Measurements from ENCODE around the gene PKDREJ.

Gene PKDREJ

DNA sequence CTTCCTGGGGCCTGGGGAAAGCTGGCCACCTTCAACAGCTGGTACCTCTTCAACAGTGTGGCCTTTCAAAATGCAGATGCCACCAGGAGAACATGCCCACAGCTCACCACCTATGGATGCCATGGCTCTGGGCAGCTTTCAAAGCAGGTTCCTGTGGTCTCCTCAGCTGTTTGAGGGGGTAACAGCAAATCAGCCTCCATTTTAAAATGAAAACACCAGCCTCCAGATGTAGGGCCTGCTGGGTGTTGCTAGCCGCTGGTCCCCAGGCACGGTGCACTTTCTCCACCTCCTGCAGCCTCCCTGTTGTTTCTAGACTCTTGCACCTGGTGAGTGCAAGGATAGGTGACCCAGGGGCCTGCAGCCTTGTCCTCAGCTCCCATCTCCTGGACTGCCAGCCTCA, 23.1 kb downstream of the PKDREJ start:
- no peak for DNase-seq (ENCODE audit: low read depth in 2 of 3, low spot score in 1 of 3)

DNA sequence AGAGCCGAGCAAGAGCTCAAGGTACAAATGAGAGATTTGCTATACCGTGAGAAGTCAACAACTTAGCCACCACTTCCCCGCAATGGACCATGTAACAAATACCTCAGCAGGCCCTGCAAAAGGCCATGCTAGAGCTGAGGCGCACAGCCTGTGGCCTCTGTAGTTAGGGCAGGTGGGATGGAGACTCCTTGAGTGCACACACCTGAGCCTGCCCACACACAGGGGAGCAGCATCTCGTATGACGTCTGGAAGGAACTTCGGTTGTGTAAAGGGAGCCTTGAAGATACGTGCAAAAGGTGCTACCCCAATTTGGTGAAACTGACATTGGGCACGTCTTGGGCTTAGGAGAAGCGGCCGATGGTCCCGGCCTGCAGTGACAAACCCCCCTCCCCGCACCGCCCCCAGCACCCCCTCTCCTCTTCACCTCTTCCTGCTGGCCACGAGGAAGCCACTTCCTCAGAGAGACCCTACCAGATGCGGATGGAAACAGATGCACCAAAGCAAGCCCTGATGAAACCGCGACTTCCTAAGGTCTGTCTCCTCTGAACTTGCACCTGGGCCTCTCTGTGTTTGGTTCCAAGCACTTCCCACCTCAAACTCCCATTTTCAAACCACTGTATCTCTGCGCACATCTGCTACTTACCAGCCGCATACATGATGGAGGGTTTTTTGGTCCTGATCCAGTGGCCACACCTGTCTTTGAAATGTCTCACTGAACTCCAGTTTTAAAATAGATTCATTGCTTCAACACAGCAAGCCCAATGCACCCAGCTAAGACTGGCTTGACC, 23.7 kb downstream of the PKDREJ start:
- no peak for DNase-seq (ENCODE audit: low read depth in 2 of 3, low spot score in 1 of 3)

DNA sequence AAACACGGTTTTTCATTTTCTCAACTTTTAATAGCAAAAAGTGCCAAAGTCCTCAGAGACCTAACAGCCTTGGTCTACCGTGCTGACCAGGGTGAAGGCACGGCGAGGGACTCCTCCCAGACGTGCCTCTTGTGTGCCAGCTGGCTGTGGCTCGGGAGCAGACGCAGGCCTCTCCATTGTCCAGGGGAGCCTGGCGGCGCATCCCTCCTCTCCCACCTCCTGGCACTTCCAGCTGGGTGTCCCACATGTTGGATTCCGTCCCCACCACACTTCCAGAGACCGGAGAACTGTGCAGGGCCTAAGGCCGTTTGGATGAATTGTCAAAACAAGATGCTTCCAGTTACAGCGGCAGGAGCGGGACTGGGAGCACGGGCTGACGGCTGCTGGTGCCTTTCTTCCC, 24.6 kb downstream of the PKDREJ start:
- no peak for DNase-seq (ENCODE audit: low read depth in 2 of 3, low spot score in 1 of 3)

DNA sequence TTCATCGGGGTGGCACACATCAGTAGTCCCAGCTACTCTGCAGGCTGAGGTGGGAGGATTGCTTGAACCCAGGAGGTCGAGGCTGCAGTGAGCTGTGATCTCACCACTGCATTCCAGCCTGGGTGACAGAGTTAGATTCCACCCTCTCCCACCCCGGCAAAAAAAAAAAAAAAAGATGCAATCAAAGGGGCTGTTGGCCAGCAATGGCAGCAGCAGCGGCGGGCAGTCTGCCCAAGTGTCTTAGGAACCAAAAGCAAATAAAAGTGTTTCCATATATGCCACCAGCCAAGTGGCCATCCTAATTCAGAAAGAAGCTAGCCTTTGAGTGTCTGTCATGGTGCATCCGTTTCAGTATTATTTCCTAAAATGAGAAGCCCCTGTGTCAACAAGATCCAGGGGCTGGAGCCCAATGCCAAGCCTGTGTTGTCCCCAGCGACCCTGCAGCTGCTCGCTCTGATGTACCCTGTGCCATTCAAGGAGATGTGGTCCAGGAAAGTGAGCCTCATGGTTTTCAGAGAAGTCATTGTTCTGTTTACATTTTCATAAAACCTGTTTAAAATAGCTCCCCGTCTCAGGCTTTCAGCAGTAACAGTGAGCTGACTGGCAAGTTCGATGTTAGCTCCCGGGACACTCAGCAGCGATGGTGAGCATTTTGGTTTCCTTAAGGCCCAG, 25.6 kb downstream of the PKDREJ start:
- no peak for DNase-seq (ENCODE audit: low read depth in 2 of 3, low spot score in 1 of 3)

DNA sequence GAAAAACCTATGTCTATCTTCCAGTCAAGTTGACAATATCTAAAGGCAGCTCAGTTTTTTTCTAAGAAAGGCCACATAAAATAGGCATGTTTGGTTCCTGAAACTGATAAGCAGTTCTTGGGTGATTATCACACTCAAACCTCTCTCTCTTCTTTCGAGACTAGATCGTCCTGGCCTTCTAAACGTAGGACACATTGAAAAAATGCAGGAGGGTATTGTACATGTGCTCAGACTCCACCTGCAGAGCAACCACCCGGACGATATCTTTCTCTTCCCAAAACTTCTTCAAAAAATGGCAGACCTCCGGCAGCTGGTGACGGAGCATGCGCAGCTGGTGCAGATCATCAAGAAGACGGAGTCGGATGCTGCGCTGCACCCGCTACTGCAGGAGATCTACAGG, 28.2 kb downstream of the PKDREJ start:
- no peak for DNase-seq (ENCODE audit: low read depth in 2 of 3, low spot score in 1 of 3)

DNA sequence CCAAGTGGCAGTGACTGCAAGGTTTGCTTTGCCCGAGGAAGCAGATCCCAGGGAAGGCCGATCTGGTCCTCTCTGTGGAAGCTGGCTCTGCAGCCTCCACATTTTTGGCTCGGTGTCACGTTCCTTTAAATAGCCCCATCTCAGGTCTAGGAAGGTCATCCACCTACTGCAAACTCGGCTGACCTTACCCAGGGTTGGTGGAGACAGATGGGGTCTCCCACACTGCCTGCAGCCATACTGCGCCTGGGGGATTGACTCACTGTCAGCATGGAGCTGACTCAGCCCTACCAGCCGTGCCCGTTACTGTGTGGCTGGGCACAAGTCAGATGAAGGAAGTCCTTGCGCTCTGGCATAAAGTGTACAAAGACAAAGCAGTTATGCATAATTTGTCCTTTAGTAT, 29.9 kb downstream of the PKDREJ start:
- DNase-seq (ENCODE audit: low read depth in 2 of 3, low spot score in 1 of 3), result no peak

DNA sequence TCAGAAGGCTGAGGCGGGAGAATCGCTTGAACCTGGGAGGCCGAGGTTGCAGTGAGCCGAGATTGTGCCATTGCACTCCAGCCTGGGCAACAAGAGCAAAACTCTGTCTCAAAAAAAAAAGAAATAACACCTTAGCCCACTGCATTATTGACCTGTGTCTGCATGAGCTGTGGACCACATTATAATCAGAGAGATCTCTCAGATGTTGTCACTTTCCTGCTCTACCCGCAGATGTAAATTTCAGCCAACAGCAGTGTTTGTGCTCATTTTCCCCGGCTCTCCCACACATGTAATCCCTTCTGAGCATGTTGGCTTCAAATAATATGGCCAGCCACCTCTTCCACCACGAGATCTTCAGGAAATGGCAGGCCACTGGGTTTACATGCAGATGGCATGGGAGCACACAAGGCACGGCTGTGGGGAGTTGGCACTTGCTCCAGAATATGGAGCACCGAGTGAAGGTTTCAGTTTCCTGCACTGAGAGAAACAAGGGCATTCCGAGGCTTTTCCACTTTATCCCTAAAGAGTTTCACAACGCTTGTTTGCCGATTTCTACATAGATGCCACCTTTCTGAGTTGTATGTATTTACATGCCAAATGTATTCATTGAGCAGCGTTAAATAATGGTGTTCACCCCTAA, 32.8 kb downstream of the PKDREJ start:
- DNase-seq (ENCODE audit: low read depth in 2 of 3, low spot score in 1 of 3), result no peak

DNA sequence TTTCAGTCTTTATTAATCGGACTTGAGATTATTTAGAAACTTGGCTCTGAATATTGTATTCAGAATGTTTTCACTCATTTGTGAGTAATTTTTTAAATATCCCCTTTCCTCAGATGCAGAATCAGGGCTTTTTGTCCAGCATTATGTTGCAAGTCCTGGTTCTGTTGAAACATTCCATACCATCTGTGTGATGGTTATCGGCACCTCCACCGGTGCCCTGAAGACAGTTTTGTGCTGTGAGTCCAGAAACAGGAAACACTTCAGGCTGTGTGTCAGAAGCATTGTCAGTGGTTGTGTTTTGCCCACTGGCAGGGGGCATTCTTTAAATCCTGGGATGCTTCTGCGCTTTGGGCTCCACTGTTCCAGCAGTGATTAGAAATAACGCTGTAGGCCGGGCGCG, 33.4 kb downstream of the PKDREJ start:
- DNase-seq (ENCODE audit: low read depth in 2 of 3, low spot score in 1 of 3), result no peak

DNA sequence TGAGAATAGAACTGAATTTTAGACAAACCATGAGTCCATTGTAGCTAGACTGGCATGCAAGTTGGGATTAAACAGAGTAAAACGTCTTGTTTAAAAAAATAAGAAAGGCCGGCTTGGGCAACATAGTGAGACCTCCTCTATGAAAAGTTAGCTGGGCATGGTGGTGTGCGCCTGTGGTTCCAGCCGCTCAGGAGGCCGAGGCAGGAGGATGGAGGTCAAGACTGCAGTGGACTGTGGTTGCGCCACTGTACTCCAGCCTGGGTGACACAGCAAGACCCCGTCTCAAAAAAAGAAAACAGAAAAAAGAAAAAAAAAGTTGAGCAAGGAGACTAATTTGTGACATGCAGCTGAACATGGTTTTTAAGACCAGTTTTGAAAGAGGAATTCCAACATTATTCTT, 36.6 kb downstream of the PKDREJ start:
- no peak for DNase-seq (ENCODE audit: low read depth in 2 of 3, low spot score in 1 of 3)

DNA sequence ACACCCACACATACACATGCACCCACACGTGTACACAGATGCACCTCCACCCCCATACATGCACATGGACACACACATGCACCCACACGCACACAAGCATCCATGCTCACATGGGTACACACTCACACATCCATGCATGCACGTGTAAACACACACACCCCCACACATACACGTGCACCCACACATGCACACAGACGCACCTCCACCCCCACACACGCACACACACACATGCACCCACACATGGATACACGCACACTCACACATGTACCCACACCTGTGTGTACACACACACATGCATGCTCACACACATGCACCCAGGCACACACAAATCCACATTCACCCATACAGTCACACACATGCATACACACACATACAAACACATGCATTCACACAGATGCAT, 37.5 kb downstream of the PKDREJ start:
- no peak for DNase-seq (ENCODE audit: low read depth in 2 of 3, low spot score in 1 of 3)

DNA sequence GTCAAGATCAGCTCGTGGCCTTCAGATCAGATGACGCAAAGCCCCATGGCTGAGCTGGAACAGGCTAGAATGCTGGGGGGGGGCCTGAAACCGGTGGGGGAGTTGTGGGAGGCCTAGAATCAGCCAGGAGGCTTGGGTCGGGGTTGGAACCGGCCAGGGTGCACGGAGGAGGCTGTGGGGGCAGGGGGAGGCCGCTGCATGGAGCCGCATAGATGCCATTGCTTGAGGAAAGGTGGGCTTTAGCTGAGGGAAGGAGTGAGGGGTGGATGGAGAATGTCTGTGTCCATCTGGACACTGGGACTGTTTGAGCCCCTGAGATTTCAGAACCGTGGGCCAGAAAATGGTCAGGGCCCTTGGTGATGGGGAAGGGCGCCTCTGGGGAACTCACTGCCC, 38.2 kb downstream of the PKDREJ start:
- DNase-seq (ENCODE audit: low read depth in 2 of 3, low spot score in 1 of 3), result no peak

DNA sequence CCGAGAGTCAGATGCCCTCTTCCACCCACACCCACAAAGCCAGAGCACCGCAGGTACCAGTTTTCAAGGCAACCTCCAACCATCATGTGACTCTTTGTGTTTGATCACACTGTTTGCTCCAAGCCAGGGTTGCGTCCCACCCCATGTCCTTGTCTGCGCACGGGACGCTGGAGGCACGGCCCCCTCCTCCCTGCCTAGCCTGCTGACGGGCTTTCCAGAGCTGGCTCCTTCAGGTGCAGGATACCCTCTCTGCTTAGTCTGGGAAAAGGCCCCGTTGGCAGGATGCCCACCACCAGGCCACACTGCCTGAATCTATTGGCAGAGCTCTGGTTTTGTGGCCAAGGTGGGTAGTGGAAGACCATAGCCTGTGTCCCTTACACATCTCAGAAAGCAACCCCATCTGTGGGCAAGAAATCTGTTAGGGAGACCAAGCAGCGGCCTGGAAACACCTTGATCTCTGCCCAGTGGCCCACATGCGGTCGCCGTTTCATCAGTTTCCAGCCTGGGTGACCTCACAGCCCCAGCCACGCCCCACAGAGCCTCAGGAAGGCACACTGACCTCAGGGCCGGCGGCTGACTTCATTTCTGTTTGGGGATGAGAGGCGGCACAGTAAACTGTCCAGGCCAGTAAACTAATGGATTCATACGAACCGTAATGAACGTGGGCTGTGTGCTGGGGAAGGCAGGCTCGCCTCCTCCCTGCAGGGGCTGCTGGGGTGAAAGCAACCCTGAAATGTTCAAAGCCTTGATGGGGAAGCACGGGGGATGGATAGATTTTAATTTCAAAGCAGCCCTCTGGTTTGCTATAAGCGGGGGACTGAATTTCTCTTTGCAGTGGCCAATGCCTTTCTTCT, 38.9 kb downstream of the PKDREJ start:
- no peak for DNase-seq (ENCODE audit: low read depth in 2 of 3, low spot score in 1 of 3)

DNA sequence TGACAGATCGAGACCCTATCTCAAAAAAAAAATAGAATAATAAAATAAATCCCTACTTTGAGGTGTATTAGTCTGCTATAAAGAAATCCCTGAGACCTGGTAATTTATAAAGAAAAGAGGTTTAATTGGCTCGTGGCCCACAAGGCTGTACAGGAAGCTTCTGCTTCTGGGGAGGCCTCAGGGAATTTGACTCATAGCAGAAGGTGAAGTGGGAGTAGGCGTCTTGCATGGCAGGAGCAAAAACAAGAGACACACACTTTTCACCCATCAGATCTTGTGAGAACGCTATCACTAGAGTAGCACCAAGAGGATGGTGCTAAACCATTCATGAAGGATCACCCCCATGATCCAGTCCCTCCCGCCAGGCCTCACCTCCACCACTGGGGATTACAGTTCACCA, 42.2 kb downstream of the PKDREJ start:
- DNase-seq (ENCODE audit: low read depth in 2 of 3, low spot score in 1 of 3), result no peak

DNA sequence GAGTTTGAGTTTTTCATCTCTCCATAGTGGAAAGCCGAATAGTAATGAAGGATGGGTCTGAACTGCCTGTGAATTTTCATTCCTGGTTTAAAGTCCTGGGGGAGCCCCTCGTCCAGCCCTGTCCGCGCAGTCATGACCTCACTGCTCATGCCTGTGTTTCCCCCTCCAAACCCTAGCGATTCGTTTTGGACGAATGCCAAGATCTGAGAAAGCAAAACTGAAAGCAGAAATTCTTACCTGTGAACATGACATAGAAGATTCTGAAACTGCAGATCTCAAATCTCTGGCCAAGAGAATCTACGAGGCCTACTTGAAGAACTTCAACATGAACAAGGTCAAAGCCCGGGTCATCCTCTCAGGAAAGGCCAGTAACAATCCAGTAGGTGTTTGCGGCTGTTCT, 43.5 kb downstream of the PKDREJ start:
- DNase-seq (ENCODE audit: low read depth in 2 of 3, low spot score in 1 of 3), result no peak

DNA sequence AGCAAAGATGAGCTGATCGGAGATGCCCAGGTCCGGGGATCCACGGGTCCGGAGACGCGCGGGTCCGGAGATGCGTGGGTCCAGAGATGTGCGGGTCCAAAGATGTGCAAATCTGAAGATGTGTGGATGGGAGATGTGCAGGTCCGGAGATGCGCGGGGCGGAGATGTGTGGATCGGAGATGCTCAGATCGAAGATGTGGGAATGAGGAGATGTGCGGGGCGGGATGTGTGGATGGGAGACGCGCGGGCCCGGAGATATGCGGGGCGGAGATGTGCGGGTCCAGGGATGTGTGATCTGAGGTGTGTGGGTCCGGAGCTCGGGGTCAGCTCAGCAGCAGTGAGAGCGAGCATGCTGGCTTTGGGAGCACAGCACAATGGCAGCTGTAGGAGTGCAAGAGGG, 48.5 kb downstream of the PKDREJ start:
- DNase-seq (ENCODE audit: low read depth in 2 of 3, low spot score in 1 of 3), result no peak

DNA sequence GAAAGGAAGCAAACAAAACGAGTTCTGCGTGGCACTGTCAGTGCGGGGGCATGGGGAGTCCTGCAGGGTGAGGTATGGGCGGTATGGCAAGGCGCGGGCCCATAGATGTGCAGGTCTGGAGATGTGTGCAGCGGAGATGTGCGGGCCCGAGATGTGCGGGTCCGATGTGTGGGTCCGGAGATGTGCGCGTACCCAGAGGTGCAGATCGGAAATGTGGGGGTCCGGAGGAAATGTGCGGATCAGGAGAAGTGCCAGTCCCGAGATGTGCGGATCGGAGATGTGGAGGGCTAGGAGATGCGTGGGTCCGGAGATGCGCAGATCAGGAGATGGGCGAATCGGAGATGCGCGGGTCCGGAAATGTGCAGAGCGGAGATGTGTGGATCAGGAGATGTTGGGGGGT, 49.0 kb downstream of the PKDREJ start:
- DNase-seq (ENCODE audit: low read depth in 2 of 3, low spot score in 1 of 3), result no peak

DNA sequence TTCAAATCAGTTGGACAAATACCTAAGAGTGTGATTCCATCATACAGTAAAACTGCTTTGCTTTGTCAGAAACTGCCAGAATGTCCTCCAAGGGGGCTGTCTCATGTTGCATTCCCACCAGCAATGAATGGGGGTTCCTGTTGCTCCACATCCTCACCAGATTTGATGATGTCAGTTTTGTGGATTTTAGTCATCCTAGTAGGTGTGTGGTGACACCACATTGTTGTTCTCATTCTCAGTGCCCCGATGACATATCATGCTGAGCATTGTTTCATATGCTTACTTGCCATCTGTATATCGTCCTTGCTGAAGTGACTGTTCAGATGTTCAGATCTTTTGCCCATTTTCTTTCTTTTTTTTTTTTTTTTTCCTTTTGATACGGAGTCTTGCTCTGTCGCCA, 50.1 kb downstream of the PKDREJ start:
- no peak for DNase-seq (ENCODE audit: low read depth in 2 of 3, low spot score in 1 of 3)

DNA sequence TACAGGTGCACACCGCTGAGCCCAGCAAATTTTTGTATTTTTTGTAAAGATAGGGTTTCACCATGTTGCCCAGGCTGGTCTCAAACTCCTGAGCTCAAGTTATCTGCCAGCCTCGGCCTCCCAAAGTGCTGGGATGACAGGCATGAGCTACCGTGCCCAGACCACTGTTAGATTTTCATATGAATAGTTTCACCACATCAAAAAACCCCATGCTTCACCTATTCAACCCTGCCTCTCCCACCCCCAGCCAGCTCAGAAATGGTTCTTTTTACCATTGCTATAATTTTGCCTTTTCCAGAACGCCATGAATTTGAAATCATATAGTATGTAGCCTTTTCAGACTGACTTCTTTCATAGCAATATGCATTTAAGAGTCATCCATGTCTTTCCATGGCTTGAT, 50.9 kb downstream of the PKDREJ start:
- DNase-seq (ENCODE audit: low read depth in 2 of 3, low spot score in 1 of 3), result no peak

DNA sequence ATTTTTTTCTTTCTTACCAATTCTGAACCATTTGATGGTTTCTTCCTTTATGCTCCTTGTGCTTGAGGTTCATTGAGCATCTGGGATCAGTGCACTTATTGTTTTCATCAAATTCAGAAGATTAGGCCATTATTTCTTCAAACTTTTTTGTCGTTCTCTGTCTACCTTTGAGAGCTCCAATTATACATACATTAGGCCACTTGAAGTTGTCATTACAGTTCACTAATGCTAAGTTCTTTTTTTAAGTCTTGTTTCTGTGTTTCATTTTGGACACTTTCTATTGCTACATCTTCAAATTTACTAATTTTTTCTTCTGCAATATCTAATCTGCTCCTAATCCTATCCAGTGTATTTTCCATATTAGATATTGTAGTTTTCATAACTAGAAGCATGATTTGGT, 53.9 kb downstream of the PKDREJ start:
- DNase-seq (ENCODE audit: low read depth in 2 of 3, low spot score in 1 of 3), result no peak
